NCI-H526 (cell line): ENCODE measurements around the gene GPR15LG.
A peak's percentile ranks its signal among the peaks of the same experiment; 100 is the strongest.

Experiments
- DNase-seq, 2 experiments: peaks; one replicate each; lab custom pipeline; 2025; lab: John Stamatoyannopoulos, UW

Gene GPR15LG

GRCh38 chr10:84173501-84173929 is at the start of gene GPR15LG:
GPR15LG (plus strand) TSS chr10:84173801; CDS start chr10:84173852, 51 bp downstream.
- DNase-seq: no peak

- peak in 1 of 2 experiments; percentile 1 for DNase-seq
These were observed 47.5 kb upstream of the GPR15LG start for GRCh38 chr10:84125910-84126784.

- DNase-seq: no peak
These were observed 46.8 kb upstream of the GPR15LG start for GRCh38 chr10:84126785-84127167.

- peak in 1 of 2 experiments; percentile 10 for DNase-seq
These were observed 37.8 kb upstream of the GPR15LG start for GRCh38 chr10:84135836-84136235.

GRCh38 chr10:84137811-84138210 is 35.8 kb upstream of the GPR15LG start:
- DNase-seq: no peak

- DNase-seq: no peak
These were observed 35.0 kb upstream of the GPR15LG start for GRCh38 chr10:84138478-84139125.

GRCh38 chr10:84139126-84140035 is 34.2 kb upstream of the GPR15LG start, which contains the start of gene GHITM:
GHITM (plus strand) TSS chr10:84139509; CDS start chr10:84141501, 1,992 bp downstream.
- DNase-seq: peak; percentile 90 to 96

GRCh38 chr10:84140036-84140379 is 33.6 kb upstream of the GPR15LG start:
- DNase-seq: no peak

- no peak for DNase-seq
These were observed 26.3 kb upstream of the GPR15LG start for GRCh38 chr10:84147347-84147746.

- peak in 1 of 2 experiments; percentile 26 for DNase-seq
These were observed 25.5 kb upstream of the GPR15LG start for GRCh38 chr10:84148006-84148597.

- DNase-seq: no peak
These were observed 23.7 kb upstream of the GPR15LG start for GRCh38 chr10:84149854-84150253.

GRCh38 chr10:84152769-84153168 is 20.8 kb upstream of the GPR15LG start:
- DNase-seq: no peak

GRCh38 chr10:84155521-84155920 is 18.1 kb upstream of the GPR15LG start:
- DNase-seq: no peak

GRCh38 chr10:84156009-84156408 is 17.6 kb upstream of the GPR15LG start:
- DNase-seq: no peak

GRCh38 chr10:84156768-84157167 is 16.8 kb upstream of the GPR15LG start:
- no peak for DNase-seq

- DNase-seq: no peak
These were observed 15.5 kb upstream of the GPR15LG start for GRCh38 chr10:84158061-84158460.

GRCh38 chr10:84158550-84158949 is 15.1 kb upstream of the GPR15LG start:
- DNase-seq: no peak

- DNase-seq: no peak
These were observed 14.4 kb upstream of the GPR15LG start for GRCh38 chr10:84159076-84159685.

- DNase-seq: no peak
These were observed 12.8 kb upstream of the GPR15LG start for GRCh38 chr10:84160663-84161362.

- DNase-seq: no peak
These were observed 9.6 kb upstream of the GPR15LG start for GRCh38 chr10:84163996-84164395.

- DNase-seq: no peak
These were observed 9.2 kb upstream of the GPR15LG start for GRCh38 chr10:84164442-84164841.
